Fibroblast of villous mesenchyme (primary cell): ENCODE measurements around the gene DNAAF1. TPM values are rescaled to one million over a fixed set of nuclear protein-coding genes. Genes with fewer than 3 reads are reported as not detected.

Experiments used
- DNase-seq: peaks from one replicate; pipeline ENCODE4 v3.0.0-alpha.2; 2010; ENCODE audit warnings: low read depth
- H3K4me3 ChIP-seq: 2 replicates; pipeline ENCODE4 v1.5.1; 2011; ENCODE audit warnings: low read depth, mild to moderate bottlenecking, low read length
- total RNA-seq: library from RNA; depleted of rRNA; stranded (reverse); fragments of >200 nt; gene quantifications from 2 replicates; pipeline ENCODE4 v1.2.3, GENCODE V29; 2012
- TF ChIP-seq, protein P1 (sequence below): IDR thresholded peaks from 2 replicates; pipeline ENCODE4 v1.5.1; 2012; ENCODE audit warnings: low read depth, mild to moderate bottlenecking, low read length; ENCODE audit not compliant: insufficient read depth

The DNAAF1 gene
- total RNA-seq: not detected in 2 replicates

GRCh38 chr16:84144859-84145639, at the start of gene DNAAF1, which contains the start of gene HSDL1:
Gene DNAAF1, plus strand, starts transcription at chr16:84145308. Its CDS starts 133 bp downstream, at chr16:84145441.
Gene HSDL1, minus strand, starts transcription at chr16:84145177. Its CDS starts 13,856 bp downstream, at chr16:84131321.
- TF ChIP-seq, protein P1, sequence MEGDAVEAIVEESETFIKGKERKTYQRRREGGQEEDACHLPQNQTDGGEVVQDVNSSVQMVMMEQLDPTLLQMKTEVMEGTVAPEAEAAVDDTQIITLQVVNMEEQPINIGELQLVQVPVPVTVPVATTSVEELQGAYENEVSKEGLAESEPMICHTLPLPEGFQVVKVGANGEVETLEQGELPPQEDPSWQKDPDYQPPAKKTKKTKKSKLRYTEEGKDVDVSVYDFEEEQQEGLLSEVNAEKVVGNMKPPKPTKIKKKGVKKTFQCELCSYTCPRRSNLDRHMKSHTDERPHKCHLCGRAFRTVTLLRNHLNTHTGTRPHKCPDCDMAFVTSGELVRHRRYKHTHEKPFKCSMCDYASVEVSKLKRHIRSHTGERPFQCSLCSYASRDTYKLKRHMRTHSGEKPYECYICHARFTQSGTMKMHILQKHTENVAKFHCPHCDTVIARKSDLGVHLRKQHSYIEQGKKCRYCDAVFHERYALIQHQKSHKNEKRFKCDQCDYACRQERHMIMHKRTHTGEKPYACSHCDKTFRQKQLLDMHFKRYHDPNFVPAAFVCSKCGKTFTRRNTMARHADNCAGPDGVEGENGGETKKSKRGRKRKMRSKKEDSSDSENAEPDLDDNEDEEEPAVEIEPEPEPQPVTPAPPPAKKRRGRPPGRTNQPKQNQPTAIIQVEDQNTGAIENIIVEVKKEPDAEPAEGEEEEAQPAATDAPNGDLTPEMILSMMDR: no peak

GRCh38 chr16:84095466-84095865, 49.6 kb upstream of the DNAAF1 start:
- TF ChIP-seq, protein P1: no peak

More at GRCh38 chr16:84144859-84145639, at the start of gene DNAAF1, which contains the start of gene HSDL1:
- peak within 1 kb of the TSS; percentile 85 for H3K4me3 ChIP-seq
- peak; percentile 83 for DNase-seq

GRCh38 chr16:84096447-84097005, 48.6 kb upstream of the DNAAF1 start:
- DNase-seq: no peak
- H3K4me3 ChIP-seq: no peak overlapping the region
- TF ChIP-seq, protein P1: no peak

More at GRCh38 chr16:84095466-84095865, 49.6 kb upstream of the DNAAF1 start:
- H3K4me3 ChIP-seq: no peak overlapping the region
- DNase-seq: no peak

GRCh38 chr16:84098939-84099338, 46.2 kb upstream of the DNAAF1 start:
- H3K4me3 ChIP-seq: no peak overlapping the region
- no peak for DNase-seq
- TF ChIP-seq, protein P1: no peak

GRCh38 chr16:84103678-84104077, 41.4 kb upstream of the DNAAF1 start:
- TF ChIP-seq, protein P1: no peak
- no peak for DNase-seq
- H3K4me3 ChIP-seq: no peak overlapping the region

DNA sequence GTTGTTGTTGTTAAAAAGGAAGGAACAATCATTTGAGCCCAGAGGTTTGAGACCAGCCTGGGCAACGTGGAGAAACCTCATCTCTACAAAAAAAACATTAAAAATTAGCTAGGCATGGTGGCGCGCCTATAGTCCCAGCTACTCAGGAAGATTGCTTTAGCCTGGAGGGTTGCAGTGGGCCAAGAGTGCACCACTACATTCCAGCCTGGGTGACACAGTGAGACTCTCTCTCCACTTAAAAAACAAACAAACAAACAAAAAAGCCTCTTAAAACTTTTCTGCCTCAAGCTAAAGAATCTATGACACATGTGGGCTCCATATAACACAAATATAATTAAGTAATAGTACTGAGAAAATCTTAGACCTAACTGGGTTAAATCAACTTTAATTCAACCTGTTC, 40.9 kb upstream of the DNAAF1 start:
- DNase-seq: no peak
- no peak overlapping the region for H3K4me3 ChIP-seq
- TF ChIP-seq, protein P1: no peak
